NCI-H1694 treated with DMSO at 0.1 percent for 48 hours (cell line): ENCODE data around the gene SLC9A2.

Experiments
- DNase-seq: peaks from one replicate; lab custom pipeline; 2025; lab: John Stamatoyannopoulos, UW

SLC9A2 gene, protein sequence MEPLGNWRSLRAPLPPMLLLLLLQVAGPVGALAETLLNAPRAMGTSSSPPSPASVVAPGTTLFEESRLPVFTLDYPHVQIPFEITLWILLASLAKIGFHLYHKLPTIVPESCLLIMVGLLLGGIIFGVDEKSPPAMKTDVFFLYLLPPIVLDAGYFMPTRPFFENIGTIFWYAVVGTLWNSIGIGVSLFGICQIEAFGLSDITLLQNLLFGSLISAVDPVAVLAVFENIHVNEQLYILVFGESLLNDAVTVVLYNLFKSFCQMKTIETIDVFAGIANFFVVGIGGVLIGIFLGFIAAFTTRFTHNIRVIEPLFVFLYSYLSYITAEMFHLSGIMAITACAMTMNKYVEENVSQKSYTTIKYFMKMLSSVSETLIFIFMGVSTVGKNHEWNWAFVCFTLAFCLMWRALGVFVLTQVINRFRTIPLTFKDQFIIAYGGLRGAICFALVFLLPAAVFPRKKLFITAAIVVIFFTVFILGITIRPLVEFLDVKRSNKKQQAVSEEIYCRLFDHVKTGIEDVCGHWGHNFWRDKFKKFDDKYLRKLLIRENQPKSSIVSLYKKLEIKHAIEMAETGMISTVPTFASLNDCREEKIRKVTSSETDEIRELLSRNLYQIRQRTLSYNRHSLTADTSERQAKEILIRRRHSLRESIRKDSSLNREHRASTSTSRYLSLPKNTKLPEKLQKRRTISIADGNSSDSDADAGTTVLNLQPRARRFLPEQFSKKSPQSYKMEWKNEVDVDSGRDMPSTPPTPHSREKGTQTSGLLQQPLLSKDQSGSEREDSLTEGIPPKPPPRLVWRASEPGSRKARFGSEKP

DNA sequence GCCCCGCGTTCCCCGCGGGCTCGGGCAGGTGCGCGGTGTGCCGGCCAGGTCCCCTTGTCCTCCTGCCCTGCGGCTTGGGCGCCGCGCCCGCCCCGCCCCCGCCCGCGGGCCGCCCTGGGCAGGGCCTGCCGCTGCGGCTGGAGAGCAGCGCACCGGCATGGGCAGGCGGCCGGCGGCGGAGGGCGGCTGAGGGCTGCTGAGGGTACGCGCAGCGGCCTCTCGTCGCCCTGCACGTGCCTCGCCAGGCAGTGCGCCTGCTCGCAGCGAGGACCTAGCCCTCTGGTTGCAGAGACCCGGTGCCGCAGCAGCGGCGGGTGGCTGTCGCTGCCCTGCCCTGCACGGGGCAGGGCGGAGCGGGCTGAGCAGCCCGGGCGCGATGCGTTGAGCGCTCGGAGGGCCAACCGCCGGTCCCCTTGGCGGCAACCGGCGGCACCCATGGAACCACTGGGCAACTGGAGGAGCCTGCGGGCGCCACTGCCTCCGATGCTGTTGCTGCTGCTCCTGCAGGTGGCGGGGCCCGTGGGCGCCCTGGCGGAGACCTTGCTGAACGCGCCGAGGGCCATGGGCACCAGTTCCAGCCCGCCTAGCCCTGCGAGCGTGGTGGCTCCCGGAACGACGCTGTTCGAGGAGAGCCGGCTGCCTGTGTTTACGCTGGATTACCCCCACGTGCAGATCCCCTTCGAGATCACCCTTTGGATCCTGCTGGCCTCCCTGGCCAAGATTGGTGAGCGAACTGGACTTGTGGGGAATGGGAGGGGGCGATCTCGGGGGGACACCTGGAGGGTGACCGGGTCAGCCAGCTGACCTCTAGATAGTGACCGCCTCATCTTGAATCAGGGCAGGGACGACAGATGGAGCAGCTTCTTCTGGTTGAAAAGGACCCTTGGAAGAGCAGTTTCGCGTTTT, at the start of gene SLC9A2:
Gene SLC9A2 (plus strand): TSS at position 140 of the 906 bp plus-strand sequence. CDS start 296 bp downstream, at position 436.
- DNase-seq = no peak

DNA sequence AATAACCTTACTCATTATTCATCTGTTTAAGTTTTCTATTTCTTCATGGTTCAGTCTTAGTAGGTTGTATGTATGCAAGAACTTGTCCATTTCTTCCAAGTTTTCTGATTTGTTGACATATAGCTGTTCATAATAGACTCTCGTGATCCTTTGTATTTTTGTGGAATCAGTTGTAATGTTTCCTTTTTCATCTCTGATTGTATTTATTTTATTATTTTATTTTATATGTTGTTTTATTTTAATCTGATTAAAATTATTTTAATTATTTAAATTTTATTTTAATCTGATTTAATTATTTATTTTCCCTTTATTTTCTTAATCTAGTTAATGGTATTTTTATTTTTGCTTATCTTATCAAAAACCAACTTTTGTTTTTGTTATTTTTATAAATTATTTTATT, 43.5 kb upstream of the SLC9A2 start:
- DNase-seq = no peak

DNA sequence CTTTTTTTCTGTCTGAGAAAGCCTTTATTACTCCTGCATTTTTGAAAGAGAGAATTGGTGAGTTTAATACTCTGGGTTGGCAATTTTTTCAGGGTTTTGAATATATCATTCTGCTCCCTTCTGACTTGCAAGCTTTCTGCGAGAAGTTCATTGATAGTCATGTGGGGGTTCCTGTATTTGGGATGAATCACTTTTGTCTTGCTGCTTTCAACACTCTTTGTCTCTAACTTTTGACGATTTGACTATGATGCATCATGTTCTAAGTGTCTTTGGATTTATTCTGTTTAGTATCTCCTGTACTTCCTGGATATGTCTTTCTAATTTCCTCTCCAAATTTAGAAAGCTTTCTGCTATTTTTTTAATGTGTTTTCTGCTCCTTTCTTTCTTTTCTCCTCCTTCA, 41.0 kb upstream of the SLC9A2 start:
- DNase-seq = no peak

DNA sequence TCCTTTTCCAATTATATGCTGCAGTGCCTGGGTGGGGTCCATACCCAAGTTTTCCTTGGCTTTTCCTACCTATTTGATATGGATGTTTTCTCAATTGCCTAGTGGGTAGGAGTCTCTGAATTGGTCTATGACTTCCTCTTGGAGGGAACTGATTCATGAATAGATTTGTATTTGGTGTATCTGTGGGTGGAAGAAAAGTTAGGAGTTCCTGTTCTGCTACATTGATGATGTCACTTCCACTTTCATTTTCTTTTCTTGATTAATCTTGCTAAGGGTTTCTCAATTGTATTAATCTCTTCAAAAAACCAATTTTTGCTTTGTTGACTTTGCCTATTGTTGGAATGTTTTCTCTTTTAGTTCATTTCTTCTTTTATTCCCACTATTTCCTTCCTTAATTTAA, 37.4 kb upstream of the SLC9A2 start:
- DNase-seq = no peak

DNA sequence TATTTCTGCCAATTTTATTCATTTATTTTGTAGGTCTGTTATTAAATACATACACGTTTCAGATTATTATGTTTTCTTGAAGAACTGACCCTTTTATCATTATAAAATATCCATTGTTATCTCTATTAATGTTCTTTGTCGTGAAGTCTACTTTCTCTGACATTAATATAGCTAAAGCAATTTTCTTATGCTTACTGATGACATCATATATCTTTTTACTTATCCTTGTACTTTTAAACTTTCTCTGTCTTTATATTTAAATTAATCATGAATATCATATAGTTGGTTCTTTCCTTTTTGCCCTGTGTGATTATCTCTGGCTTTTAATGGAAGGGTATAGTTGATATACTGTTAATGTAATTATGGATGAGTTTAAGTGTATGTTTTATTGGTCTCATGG, 36.5 kb upstream of the SLC9A2 start:
- DNase-seq = no peak

DNA sequence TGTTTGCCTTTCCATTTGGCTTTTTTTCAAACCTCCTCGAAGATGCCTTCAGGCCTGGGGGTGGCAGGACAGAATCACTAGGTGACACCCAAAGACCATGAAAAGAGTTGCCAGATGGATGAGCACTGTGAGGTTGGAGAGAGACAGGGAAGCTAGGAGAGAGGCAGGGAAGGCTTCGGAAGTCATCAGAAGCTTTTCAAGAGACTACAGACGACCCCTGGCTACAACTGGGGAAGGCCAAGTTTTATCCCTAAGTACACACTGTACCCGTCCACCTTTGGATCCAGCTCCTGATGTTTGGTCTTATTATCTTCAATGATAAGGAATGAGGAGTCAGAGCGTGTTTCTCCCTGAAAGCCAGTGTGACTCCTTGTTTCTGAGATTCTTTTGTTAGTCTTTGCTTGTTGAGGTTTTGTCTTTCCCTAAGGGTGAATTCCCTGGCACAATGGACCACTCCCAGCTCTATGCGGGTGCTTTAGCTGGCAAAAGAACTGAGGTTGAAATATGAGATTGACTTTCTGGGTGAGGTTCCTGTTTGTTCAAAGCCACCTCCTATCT, 33.4 kb upstream of the SLC9A2 start:
- DNase-seq = no peak

DNA sequence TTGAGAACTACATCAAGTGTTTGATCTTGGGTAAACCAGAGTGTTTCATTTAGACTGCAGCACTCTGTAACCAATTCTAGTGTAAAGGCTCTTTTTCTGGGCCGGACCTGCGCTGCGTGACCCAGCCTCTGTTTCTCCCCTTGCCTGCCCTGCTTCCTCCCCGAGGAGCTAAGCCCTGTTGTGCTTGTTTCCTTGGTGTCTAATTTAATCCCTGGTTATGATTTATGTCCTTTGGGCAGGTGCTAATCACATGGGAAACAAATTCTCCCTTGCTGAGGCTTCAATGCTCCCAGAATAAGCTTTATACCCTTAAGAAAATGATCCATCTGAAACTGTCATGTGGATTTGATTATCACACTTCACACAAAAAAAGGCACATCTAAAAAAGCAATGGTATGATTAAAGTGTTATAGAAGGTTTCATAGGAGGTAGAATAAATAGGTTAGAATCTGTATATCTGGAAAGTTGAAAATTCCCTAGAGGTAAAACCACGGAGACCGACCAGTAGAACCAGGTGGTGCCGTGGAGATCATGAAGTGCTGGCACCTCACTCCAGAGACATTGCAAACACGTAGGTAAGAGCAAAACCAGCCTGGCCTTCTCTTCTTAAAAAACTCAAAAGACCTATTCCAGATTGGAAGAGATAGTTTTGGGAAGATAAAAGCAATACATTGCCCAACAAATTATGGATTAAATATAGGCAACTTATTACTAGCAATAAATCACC, 31.0 kb upstream of the SLC9A2 start:
- no peak for DNase-seq

DNA sequence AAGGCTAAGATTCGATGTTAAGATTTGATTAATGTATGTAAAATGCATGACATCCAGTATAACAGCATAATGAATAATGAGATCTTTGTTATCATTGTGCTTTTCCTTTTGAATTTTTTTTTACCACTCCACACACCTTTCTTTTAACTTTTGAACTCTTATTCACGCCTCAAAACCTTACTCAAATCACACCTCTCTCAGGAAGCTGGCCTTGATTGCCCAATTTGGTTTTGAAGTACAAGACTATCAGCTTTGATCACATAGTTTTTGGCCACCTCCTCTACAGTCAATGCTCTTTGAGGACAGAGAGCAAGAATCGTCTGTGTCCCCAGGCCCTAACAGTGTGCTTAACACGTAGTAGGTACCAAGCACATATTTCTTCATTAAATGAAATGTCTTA, 29.9 kb upstream of the SLC9A2 start:
- DNase-seq = no peak

DNA sequence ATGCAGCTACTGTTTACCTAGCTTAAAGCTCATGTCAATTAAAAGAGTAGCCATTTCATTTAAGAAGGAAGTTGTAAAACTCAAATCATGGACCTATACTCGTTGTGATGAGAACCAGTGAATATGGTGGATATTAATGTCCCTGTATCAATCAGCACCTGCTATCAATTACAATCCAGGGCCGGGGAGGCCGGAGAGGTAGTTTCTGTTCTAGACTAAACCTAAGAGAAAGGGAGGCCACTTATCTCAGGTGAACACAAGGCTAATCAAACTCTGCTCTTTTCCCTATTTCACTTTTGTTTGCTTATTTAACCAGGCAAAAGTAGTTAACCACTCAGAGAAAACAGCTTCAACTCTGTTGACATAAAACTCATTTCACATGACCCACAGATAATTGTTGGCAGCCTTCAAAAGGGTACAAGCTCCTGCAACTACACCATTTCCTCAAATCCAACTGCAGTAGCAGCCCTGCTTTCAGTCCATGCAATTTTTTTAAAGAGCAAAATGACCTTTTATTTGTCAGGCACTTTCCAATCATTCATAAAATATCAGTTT, 27.8 kb upstream of the SLC9A2 start:
- DNase-seq = no peak

DNA sequence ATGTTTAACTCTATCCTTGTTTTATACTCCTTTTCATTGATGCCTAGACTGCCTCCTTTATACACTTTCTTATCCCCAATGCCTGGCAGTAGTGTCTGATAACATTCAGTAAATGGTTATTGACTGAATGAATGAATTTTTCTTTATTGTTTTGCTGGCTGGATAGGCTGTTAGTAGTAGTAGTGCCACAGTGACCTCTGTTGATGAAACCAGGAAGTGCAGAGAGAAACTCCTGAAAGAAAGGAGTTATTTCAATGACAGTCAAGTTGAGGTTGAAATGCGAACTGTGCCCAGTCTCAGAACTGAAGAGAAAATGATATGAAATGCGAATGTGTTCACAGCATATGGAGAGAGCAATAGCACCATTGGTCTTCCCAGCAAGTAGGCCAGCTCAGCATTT, 26.8 kb upstream of the SLC9A2 start:
- no peak for DNase-seq

DNA sequence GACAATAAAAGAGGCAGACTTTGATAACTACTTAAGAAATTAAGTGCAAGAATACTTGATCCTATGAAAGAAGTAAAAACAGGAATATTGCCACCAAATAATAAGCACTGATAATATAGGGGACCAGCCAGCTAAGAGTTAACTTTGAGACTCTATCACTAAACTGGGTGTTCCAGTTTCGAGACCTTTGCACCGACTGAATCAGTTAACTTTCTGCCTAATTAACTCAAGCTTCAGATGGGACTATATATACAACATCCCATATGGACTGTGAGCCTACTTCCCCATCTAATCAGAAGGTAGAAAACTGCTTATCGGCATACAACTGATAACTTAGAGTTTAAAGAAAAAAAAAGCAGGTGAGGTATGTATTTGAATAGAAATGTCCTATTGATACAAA, 25.8 kb upstream of the SLC9A2 start:
- DNase-seq = no peak

DNA sequence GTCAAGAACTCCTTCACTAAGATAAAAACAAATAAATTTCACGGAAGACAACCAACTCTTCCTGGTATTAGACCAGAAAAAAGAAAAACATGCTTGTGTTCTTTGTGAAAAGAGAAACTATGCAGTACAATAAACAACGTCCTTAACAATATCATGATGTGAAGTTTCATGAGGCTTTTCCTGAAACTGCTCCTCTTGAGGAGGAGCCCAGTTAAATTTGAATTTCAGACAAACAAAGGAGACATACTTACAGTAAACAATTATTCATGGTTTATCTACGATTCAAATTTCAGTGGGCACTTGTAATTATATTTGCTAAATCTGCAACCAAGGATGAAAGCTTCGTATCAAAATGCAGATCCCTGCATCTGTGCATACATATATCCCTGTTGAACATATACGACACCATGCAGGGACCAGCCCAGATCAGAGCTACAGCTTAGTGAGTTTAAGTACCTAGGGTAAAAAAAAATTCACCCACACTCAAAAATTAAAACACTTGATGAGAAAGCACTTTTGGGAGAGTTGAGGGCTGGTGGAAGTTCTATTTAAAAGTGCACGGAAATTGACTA, 24.8 kb upstream of the SLC9A2 start:
- DNase-seq = no peak

DNA sequence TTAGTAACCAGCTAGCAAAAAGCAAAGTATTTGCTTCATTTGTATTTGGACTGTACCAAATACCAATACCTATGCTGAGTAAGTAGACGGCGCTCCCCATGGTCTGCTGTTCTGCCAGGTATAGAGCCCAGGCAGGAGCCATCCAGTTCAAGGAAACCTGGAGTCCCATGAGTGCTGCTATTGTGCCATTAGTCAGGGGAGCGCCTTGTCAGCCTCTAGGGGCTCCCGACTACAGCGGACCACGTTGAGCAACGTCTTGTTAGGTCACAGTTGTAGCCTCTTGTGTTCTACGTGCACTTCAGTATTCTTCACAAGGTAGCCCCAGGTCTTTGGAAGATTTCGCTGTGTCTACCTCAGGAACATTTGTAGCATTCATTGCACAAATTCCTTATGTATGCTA, 21.6 kb upstream of the SLC9A2 start:
- DNase-seq = no peak

DNA sequence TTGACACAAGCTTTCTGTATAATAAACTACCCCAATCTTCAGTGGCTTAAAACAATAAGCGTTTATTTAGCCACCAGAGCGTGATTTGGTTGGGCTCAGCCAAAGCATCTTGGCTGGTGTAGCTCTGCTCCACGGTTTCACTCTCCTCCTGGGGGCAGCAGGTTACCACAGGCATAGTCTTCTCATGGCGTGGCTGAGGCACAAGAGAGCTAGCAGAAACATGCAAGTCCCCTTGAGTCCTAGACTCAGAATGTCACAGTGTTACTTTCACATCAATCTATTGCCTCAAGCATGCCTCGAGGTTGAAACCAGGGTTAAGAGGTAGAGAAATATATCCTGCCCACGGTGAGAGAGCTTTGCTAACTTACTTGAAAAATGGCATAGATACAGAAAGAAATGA, 19.9 kb upstream of the SLC9A2 start:
- DNase-seq = no peak

DNA sequence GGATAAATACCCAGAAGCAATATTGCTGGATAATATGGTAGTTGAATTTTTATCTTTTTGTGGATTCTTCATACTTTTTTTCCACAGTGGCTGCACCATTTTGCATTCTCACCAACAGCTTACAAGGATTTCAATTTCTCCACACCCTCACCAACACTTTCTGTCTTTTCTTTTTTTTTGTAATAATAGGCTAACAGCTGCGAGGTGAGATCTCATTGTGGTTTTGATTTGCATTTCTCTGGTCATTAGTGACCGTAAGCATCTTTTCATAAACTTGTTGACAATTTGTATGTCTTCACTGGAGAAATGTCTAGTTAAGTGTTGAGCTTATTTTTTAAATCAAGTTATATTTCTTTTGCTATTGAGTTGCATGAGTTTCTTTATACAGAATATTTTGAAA, 17.6 kb upstream of the SLC9A2 start:
- DNase-seq = no peak

DNA sequence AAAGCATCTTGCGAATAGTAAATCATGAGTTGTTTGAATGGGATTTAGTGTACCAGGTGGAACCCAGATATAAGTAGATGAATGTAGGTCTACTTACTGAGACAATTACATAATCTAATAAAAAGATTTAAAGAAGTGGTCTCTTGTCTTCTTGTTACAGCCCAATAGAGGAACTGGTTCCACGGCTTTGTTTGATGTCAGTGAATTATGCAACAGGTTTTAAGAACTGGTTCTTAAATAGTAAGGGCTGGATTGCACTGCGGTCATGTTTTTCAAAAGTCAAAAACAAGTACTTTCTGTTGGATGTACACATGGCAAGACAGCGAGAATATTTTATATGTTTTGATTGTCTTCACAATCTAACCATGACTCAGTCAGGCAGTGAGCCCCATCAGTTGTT, 15.4 kb upstream of the SLC9A2 start:
- DNase-seq = no peak

DNA sequence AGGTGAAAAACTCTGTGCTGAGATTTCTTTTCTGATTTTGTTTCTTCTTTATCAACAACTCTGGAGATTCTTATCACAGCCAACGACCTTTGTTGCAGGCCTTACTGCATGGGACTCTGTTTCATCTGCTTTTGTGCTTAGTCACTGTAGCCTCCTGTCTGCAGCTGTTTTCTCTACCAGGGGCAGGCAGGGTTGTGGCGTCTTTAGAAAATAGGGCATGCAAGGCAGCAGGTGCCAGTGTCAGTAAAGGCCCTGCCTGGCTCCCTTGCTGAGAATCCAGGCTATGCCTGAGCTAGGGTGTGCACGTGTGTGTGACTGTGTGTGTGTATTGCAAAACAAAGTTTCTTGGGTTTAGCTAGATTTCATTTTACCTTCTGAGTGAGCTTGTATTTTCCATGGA, 14.6 kb upstream of the SLC9A2 start:
- DNase-seq = no peak

DNA sequence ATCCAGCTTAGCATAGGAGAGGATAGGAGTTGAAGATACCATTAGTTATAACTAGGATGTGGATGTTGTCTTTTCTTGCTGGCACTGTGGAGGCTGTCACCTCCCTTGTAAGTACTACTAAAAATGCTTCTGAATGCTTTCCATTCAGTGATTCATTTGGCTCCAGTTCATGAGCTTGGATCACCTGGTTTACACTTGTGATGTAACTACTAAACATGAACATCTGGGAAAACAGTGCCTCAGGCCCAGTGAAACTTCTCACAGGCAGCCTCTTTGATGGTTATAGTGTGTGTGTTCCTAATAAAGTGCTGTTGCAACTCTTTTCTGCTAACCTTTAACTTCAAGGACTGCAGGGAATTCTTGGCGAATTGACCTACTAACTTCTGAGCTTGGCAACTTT, 13.0 kb upstream of the SLC9A2 start:
- DNase-seq = no peak

DNA sequence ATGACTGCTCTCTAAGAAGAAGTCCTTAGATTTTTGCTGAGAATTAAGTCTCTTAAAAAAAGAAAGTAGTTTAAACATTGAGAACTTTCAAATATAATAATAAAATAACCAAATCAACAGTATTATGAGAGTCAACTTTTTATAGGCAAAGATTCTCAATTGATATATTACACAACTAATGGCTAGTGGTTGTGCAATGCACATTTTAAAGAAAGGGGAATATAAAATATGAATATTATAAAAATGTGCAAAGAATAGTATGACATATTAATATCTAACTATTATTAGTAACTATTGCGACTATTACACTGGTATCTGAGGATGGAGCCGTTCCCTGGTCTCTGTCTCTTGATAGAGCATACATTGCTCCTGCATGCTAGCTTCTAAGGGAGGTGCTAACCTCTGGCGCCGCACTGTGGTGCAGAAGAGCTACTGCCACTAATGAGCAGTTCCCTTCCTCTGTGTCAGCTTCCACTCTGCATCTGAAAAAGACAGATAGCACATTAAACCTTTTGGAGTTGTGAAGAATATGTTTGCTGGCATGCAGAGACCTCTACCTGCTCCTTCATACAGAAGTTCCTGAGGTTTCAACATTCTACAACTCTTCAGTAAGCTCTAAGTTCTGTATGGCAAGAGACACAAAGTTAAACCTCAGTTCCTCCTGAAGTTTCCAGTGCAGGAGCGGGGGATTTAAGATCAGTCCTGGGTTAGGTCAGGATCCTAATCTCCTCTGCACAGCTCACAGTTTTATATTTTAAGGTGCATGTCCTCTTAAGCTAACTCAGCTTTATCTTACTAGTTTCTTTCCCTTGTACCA, 3.5 kb upstream of the SLC9A2 start:
- peak; percentile 60 for DNase-seq
